Measurements from ENCODE around the gene LRRC8C.

Gene LRRC8C

GRCh38 chr1:89737985-89738510, 105.1 kb downstream of the LRRC8C start:
- DNase-seq = no peak

DNA sequence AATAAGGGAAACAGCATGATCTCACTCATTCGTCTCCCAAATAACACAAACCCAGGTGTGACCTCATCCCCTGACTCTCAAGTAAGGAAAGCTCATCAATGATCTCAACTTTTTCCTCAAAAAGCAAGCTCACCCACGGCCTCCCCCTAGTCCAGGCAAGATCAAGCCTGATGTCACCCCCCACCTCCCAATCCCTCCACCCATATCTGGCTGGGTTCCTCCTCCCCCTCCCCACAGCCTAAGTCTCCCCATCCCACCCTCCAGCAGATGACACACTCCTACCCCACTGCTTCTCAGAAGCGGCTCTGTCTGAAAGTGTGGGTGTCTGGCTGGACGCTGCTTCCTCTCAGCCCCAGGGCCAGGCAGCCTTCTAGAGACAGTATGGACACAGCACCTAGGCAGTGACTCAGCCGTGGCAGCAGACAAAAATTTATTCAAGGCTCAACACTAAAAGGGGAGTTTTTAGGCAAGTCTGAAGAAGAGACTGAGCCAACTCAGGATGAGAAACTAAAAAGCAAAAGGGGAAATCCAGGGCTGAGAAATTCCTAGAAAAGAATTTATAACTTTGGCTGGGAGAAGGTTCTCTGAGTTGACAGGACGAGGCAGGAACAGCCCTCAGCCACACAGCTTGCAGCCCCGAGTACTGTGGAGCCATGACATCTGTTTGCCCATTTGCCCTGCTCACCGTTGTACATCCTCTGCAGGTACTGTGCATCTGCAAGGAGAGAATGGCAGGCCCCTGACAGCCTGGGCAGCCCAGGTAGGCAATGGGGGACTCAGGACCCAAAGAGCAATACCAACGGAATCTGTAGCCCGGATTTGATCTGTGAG, 106.3 kb downstream of the LRRC8C start:
- DNase-seq = peak; percentile 54

DNA sequence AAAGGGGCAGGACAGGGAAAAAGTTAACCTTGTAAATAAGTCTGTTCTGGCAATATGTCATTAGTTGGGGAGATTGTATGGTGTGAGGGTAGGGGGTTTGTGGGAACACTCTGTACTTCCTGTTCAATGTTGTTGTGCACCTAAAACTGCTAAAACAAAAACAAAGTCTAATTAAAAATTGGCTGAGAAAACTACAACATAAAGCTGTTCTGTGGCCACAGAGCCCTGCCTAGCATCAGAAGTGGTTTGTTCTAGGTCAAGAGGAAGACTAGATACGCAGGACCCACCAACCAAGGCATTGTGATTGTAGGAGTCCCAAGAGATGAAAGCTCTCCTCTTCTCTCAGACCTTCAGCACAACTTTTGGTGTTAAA, 106.9 kb downstream of the LRRC8C start:
- DNase-seq = no peak

DNA sequence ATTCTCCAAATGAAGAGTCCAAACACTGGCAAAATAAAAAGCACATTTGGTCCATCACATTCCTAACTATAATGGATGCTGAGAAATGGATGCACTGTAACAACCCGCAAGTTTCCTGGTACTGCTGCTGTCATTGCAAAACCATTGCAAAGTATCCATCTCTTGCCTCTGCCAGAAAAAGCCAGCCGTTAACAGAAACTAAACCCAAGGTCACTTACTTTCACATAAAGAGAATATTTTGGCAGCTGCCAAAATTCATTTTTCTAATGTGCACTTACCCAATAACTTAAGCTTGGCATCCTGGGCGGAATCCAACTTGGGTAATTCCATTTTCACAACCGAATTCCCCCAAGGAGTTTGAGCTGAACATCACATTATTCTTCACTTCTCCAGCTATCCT, 110.9 kb downstream of the LRRC8C start:
- no peak for DNase-seq

- no peak for DNase-seq
Observed at GRCh38 chr1:89746424-89747149, 113.7 kb downstream of the LRRC8C start.

GRCh38 chr1:89753761-89754160, 120.8 kb downstream of the LRRC8C start:
- no peak for DNase-seq

DNA sequence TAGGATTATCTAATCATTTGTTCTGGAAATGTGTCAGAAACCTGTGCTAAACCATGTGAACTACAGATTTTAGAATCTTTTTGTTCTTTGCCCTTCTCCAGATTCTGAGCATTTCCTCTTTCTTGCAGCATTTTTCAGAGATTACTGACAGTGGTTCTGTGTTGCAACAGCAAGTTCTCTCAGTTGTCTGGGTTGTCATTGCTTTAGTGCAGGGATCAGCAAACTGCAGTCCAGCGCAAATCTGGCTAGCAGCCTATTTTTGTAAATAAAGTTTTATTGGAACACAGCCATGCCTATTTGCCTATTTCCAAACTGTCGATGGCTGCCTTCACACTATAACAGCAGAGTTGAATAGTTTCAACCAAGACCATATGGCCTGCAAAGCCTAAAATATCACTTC, 121.6 kb downstream of the LRRC8C start:
- DNase-seq = no peak

DNA sequence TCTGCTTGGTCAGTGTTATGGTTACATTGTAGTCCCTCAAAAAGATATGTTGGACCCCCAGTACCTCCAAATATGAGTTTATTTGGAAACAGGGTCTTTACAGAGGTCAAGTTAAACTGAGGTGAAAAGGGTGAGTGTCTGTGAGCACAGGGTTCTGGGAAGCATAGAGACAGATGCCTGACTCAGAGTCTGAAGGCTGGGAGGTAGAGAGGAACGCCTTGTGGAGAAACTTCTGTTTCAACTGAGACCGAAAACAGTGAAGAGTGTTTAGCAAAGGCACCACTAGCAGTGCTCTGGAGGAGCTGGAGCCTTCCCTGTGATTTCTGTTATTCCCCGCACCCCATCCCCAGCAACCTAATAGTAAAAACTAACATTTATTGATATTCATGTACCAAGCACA, 122.7 kb downstream of the LRRC8C start:
- no peak for DNase-seq

DNA sequence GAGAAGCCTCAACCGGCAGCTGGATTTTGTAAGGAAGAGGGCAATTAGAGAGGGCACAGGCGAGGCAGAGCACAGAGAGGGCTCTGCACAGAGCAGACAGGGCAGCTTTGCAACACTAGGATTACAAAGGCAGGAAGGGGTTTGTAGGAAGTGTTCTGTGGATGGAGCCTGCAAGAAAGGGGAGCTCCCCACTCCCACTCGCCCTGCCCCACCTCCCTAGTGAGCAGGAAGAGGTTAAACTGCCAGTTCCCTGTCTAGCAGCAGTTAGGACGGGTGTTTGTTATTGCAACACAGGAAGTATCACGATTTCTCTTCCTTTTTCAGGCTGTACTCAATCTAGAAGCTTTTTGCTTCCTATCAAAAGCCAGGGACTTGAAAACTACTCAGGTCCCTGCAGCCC, 124.6 kb downstream of the LRRC8C start:
- no peak for DNase-seq

DNA sequence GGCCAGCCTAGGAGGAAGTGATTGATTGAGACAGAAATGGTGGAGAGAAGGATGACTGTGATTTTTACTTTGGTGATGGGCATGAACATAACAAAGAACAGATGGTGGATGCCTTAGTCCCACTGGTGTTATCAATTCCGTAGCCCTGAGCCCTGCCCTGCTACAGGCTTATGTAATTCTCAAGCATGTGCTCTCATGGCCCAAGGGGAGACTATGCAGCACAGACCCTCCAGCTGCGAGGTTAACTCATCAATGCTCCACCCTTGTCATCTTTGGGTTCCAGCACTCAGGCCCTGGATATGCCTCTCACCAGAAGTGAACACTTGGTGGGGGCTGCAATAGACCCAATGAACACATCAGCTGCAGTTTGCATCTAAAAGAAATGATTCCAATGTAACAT, 125.2 kb downstream of the LRRC8C start:
- DNase-seq = no peak

GRCh38 chr1:89759036-89759435, 126.1 kb downstream of the LRRC8C start:
- DNase-seq = no peak

- DNase-seq = no peak
Observed at GRCh38 chr1:89760496-89760895, 127.6 kb downstream of the LRRC8C start.

DNA sequence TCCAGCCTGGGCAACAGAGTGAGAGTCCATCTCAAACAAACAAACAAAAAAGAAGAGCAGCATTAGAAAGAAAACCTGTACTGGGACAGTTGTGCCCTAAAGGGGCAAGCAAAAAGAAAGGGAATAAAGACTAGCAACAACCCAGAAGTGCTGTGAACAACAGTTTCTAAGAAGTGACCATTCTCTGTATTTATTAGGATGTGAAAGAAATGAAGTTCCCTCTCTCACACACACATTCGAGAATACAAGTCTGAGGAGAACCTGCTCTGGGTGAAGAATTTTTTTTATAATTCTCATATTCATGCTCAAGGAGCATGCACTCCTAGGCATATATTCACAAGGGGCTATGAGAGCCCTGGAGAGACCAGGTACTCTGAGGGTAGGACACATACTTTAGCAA, 128.4 kb downstream of the LRRC8C start:
- DNase-seq = no peak

GRCh38 chr1:89761901-89762300, 129.0 kb downstream of the LRRC8C start:
- DNase-seq = no peak

DNA sequence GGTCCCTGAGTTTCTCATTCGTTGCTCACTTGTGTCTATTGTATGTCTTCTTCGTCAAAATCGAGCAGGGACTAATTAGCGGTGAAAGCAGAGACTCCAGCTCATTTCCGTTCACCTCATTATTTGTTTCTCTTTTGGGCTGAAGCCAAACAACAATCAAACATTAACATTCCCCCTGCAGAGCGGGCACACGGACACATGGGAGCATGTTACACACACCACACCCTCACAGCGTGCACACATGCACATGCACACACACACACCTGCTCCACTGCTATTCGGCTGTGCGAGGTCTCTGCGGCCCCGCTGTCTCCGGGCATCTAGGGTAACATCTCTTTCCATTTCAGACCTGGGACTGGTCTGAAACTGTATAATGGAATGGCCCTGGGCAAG, 129.5 kb downstream of the LRRC8C start:
- DNase-seq = no peak

DNA sequence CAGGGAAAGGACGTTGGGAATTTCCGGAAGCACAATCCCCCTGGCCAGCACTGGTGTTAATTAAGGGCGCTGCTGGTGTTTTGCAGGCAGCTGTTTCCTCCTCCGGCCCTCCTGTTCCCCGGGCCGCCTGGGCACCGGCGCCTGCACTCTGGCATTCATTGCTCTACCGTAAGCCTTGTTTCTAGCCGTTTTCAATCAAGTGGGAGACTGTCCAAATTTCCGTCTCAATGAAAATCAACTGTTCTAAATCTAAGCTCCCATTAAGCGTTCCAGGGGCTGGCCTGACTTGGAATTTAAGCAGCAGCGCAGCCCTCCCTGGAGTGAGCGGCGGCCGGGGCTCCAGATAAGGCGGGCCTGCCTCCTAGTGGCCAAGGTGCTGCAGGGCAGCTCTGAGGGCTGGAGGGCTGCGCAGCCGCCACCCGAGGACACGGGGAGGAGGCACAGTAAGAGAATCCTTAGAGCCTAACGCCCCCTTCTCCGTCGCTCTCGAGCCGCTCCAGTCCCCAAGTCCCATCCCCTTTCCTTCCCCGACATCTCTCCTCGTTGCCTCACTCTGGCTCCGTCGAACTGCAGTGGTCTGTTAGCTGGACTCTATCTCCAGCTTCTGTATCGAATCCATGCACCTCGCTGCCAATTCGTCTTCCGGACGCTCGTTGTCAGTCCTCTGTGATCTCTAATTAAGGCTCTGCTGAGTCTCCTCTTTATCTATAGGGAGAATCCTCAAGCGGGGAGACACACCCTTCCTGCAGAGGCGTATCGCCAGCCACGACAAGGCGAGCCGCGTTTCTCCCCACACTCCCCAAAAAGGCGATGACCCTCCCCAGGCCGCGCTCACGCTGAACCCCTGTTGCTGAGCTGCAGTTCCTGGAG, 130.1 kb downstream of the LRRC8C start:
- DNase-seq = peak; percentile 87

- no peak for DNase-seq
Observed at GRCh38 chr1:89763649-89763986, 130.7 kb downstream of the LRRC8C start.

- DNase-seq = no peak
Observed at GRCh38 chr1:89765774-89766173, 132.9 kb downstream of the LRRC8C start.

DNA sequence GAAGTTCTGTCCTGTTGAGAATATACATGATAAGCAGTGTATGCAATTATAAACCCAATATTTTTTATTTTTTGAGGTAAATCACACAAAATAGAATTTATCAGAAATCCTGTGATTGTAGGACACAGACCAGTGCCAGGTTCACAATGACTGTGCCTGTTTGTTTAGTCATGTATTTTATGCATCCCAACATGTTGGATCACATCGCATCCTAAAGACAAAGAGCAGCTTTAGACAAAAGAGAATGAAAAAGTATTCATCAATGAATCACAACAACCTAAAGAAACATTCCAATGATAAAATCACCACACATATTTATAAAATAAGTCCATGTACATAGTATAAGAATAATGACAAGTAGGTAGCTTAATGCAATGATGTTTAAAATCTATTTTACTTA, 134.7 kb downstream of the LRRC8C start:
- DNase-seq = no peak

Data from activated CD4-positive, CD25-positive, alpha-beta regulatory T cell treated with anti-CD3 and anti-CD28 coated beads, Interleukin-2, amount 50 U/mL, for 72 hours (primary cell).